Upper lobe of left lung (tissue), 6 donors: ENCODE results near the gene PHF21A. TPM values are rescaled to one million over a fixed set of nuclear protein-coding genes. Genes with fewer than 3 reads are reported as not detected.

Source experiments
- total RNA-seq, 6 donors: library from RNA; depleted of rRNA in 4 of 6; stranded (reverse); fragments of >200 nt in 4 of 6; gene quantifications; one replicate each; pipeline versions ENCODE4 v1.1.0 to v1.2.1, GENCODE V29; 2016 to 2021
- donor health status: DM: no; HTN: no; CAD: no; lungs with moderate emphysema.
- donor health status: DM: no; HTN: yes; CAD: no; lungs with severe emphysema.

The PHF21A gene
- total RNA-seq, 6 donors from 2014 or later: 21.1 to 99.5 (median 52.2) TPM

Other genes with a start within 250 kb of the PHF21A start
- gene MAPK8IP1, start 235.8 kb downstream of the PHF21A start, total RNA-seq: 10 to 100 TPM in 1 of 6 donors, 1 to 10 TPM in 5; 2.1 to 16.0 (median 8.7) TPM
- gene FREY1, start 214.2 kb downstream of the PHF21A start, total RNA-seq: 1 to 10 TPM in 3 of 6 donors, under 1 TPM in 1, not detected in 2; 0.60 to 3.2 (median 1.7) TPM
- 10 to 100 TPM; 22.9 to 43.0 (median 32.6) TPM for gene PEX16, start 203.6 kb downstream of the PHF21A start, total RNA-seq
- 10 to 100 TPM in 1 of 6 donors, 1 to 10 TPM in 5; 4.3 to 10.6 (median 7.1) TPM for gene LARGE2, start 198.8 kb downstream of the PHF21A start, total RNA-seq
- 10 to 100 TPM; 19.9 to 66.8 (median 38.7) TPM for gene CREB3L1, start 156.2 kb upstream of the PHF21A start, total RNA-seq
- 100 to 1,000 TPM in 2 of 6 donors, 10 to 100 TPM in 4; 55.1 to 145 (median 65.5) TPM for gene DGKZ, start 226.0 kb upstream of the PHF21A start, total RNA-seq